T47D (cell line): ENCODE measurements around the gene PTOV1.
A peak's percentile ranks its signal among the peaks of the same experiment; 100 is the strongest.

Experiments
- DNase-seq, 2 experiments: peaks; one replicate each; pipeline versions ENCODE4 v3.0.0 to v3.0.0-alpha.2; 2011 to 2012; ENCODE audit warnings: low read depth in 1 of 2, low spot score in 1 of 2
- JUND ChIP-seq: IDR thresholded peaks from 2 replicates; pipeline ENCODE4 v1.6.1; 2012; ENCODE audit warnings: low read depth
- in situ Hi-C: cut with HindIII; loops from 2 replicates; pipeline ENCODE4 v1.10.0; 2016; ENCODE audit warnings: low sequenced_read_pairs, low pct_unique_long_range_greater_than_20kb

PTOV1 gene

DNA sequence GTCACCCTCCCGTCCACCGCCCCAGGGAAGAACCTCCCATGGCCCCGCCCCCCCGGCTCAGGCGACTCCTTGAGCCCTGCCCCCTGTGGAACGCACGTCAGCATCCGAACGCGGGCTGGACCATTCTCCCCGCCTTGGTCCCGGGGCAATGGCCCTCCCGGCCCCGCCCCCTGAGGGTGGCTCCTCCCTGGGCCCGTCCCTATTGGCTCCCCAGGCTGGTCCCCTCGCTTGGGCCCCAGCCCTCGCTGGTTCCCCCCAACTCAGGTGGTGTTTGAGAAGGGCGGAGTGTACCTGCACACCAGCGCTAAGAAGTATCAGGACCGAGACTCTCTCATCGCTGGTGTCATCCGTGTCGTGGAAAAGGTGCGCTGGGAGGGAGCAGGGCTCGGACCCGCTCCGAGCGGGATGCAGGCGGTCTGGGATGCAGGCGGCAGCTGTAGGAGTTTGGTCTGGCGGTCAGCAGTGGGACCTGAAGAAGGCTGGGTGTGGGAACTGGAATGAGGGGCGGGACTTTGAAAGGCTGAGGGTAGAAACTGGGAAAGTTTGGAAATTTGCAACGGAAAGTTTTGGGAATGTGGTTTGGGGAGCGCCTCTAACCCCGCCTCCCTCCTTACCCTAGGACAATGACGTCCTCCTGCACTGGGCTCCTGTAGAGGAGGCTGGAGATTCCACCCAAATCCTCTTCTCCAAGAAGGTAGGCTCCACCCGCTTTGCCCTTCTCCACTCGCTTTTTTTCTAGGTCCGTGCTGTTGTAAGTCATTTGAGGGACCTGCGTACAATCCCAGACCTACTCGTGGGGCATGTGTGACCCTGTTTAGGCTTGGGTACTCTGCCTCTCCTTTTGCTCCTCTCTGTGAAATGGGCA lies 27.2 kb downstream of the PTOV1 start:
- TF ChIP-seq JUND: no peak
- in situ Hi-C loops: no loop called here
- peak; percentile 89 to 97 for DNase-seq

GRCh38 chr19:49878744-49879070 lies 27.7 kb downstream of the PTOV1 start:
- no peak for TF ChIP-seq JUND
- in situ Hi-C loops: no loop called here
- no peak for DNase-seq

DNA sequence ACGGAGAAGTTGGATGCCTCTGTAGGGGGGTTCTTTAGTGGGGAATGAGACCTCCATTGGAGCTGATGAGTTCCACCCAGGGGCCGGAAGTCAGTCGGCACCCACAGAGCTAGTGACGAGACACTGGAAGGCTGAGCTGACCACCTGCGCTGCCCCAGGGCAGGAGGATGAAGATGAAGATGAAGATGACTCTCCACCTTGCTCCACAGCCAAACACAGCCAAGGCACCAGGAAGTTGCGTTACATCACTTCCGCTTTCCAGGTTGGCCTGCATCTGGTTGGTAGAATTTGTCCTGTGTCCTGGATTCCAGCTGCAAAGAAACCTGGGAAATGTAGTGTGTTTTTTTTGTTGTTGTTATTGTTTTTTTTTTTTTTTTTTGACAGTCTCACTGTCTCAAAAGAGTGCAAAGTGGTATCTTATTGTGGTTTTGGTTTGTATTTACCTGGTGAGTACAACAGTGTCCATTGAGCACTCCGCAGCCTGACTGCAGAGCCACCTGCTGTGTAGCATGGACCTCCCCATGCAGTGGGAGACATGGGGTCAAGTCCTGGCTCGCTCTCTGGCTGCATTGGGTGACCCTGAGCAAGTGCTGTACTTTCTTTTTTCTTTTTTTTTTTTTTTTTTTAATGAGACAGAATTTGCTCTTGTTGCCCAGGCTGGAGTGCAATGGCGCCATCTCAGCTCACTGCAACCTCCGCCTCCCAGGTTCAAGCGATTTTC lies 28.4 kb downstream of the PTOV1 start:
- no peak for TF ChIP-seq JUND
- in situ Hi-C loops: no loop called here
- DNase-seq: no peak

GRCh38 chr19:49880162-49880869 lies 29.4 kb downstream of the PTOV1 start:
- DNase-seq: no peak
- in situ Hi-C loops: no loop called here
- TF ChIP-seq JUND: no peak

DNA sequence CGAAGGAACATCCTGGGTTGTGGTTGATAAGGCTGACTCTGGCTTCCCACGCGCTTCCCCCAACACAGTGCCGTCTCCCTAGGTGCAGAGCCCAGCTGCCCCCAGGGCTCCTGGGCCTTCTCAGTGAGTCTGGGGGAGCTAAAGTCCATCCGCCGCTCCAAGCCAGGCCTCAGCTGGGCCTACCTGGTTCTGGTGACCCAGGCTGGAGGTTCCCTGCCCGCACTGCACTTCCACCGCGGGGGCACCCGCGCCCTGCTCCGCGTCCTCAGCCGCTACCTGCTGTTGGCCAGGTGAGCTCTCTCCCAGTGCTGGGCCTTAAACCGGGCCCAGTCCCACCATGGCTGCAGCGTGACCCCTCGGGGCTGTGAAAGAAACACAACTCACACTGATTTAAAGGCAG lies 30.2 kb downstream of the PTOV1 start:
- in situ Hi-C loops: no loop called here
- no peak for DNase-seq
- TF ChIP-seq JUND: no peak

DNA sequence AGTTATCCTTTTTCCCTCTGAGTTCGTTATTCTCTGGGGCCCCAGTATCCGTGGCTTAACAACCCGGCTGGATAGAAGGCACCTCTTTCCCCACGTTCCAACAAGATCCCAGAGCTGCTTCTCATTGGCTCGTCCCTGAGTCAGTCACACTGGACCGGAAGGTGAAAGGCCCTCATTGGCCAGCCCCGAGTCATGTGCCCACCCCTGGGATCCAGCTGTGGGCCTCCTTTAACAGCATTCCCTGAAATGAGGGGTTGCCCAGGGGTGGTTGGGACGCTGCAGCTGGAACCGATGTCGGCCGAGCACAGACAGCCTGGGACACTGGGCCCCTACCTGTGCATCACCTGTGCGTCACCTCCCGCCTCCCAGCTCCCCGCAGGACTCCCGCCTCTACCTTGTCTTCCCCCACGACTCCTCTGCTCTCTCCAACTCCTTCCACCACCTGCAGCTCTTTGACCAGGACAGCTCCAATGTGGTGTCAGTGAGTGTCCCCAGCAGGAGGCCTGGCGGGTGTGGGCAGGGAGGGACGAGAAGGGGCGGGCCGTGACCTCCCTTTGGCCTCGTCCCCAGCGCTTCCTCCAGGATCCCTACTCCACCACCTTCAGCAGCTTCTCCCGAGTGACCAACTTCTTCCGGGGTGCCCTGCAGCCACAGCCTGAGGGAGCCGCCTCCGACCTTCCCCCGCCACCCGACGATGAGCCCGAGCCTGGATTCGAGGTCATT lies 30.9 kb downstream of the PTOV1 start:
- in situ Hi-C loops: no loop called here
- peak in 1 of 2 experiments; percentile 36 for DNase-seq
- TF ChIP-seq JUND: no peak

- in situ Hi-C loops: no loop called here
- TF ChIP-seq JUND: no peak
- no peak for DNase-seq
Observed at GRCh38 chr19:49882643-49883042, 31.7 kb downstream of the PTOV1 start.

- in situ Hi-C loops: no loop called here
- no peak for DNase-seq
- TF ChIP-seq JUND: no peak
Observed at GRCh38 chr19:49883094-49883493, 32.1 kb downstream of the PTOV1 start.

DNA sequence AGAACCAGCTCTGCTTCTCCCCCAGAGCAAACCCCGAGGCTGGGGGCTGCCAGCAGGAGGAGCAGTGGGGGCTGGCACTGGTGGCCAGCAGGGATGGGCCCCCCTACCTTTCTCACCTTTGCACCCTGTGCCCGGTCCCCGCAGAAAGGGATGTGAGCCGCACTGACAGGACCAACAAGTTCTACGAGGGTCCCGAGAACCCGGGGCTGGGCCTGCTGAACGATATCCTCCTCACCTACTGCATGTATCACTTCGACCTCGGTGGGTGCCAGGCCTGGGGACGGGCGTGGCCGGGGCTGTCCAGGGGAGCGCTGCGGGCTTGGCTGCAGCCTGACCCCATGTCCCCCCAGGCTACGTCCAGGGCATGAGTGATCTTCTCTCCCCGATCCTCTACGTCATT lies 33.1 kb downstream of the PTOV1 start:
- no peak for TF ChIP-seq JUND
- in situ Hi-C loops: no loop called here

DNA sequence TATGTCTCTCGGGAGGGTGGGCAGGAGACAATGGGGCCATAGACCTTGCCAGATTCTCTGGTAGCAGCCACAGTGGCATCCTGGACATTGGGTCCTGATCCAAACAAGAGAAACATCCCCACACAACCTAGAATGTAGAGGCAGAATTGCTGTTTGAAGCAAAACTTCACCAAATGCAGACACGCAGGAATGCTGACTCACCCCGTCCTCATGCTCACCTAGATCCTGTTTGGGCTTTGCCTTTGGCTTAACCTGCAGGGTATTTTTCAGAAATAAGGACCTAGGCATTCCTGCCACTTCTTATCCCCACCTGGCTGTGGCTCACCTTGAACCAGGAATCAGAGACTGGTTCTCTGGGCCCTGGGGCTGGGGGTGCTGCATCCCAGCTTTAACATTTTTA lies 33.8 kb downstream of the PTOV1 start:
- no peak for TF ChIP-seq JUND
- DNase-seq: no peak
- in situ Hi-C loops: no loop called here

More for the DNA sequence above, 33.1 kb downstream of the PTOV1 start:
- DNase-seq: no peak

DNA sequence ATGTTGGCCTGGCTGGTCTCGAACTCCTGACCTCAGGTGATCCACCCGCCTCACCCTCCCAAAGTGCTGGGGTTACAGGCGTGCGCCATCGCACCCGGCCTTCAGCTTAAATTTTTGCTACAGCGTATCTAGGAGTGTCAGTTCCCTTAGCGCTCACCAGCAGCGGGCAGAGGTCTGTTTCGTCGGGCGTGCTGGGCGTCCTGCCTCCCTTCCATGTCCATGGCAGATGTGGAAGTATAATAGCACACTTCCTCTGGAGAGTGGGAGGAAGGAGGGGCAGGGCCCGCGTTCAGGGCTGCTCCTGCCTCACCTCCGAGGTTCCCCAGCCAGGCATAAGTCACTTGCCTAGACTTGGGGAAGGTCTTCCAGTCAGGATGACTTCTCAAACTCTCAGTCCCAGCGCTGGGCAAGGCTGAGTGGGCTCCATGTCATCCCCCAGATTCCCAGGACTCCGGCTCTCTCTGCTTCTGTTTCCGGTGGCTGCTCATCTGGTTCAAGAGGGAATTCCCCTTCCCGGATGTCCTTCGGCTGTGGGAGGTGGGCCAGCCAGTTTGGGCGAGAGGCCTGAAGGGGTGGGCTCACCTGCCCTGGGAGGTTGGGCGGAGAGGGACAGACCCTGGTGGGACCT lies 36.2 kb downstream of the PTOV1 start:
- TF ChIP-seq JUND: no peak
- in situ Hi-C loops: no loop called here
- no peak for DNase-seq
